HG03280 (cell line): Measurements from ENCODE around the gene JPT1.
"Not testable (repeated sequence)": the region's sequence is repeated elsewhere in the genome, so short reads cannot be mapped to it uniquely, and the experiment has no call there.

Source experiments
- ATAC-seq: cut with Tn5 transposase; IDR thresholded peaks from one replicate; pipeline ENCODE4 v1.9.1; 2021; ENCODE audit warnings: mild to moderate bottlenecking, moderate library complexity; ENCODE audit not compliant: unreplicated experiment

The JPT1 gene

GRCh38 chr17:75130632-75131277, 23.6 kb downstream of the JPT1 start:
- no peak for ATAC-seq

GRCh38 chr17:75130059-75130631, 24.2 kb downstream of the JPT1 start:
- no peak for ATAC-seq

GRCh38 chr17:75129576-75129975, 24.7 kb downstream of the JPT1 start:
- no peak for ATAC-seq

- no peak for ATAC-seq
These were observed 25.4 kb downstream of the JPT1 start for GRCh38 chr17:75128694-75129505.

GRCh38 chr17:75127936-75128335, 26.4 kb downstream of the JPT1 start:
- ATAC-seq, result not testable (repeated sequence)

GRCh38 chr17:75126954-75127353, 27.4 kb downstream of the JPT1 start:
- ATAC-seq, result no peak

- ATAC-seq, result no peak
These were observed 28.3 kb downstream of the JPT1 start for GRCh38 chr17:75125984-75126383.

GRCh38 chr17:75124819-75125162, 29.5 kb downstream of the JPT1 start:
- ATAC-seq, result no peak

GRCh38 chr17:75124041-75124818, 30.1 kb downstream of the JPT1 start:
- no peak for ATAC-seq

GRCh38 chr17:75118307-75118706, 36.0 kb downstream of the JPT1 start:
- no peak for ATAC-seq

- no peak for ATAC-seq
These were observed 37.6 kb downstream of the JPT1 start for GRCh38 chr17:75116737-75117136.

GRCh38 chr17:75115555-75115954, 38.8 kb downstream of the JPT1 start:
- no peak for ATAC-seq

GRCh38 chr17:75114552-75115314, 39.6 kb downstream of the JPT1 start:
- ATAC-seq, result no peak

- no peak for ATAC-seq
These were observed 40.3 kb downstream of the JPT1 start for GRCh38 chr17:75113798-75114551.

GRCh38 chr17:75111777-75112335, 42.5 kb downstream of the JPT1 start:
- ATAC-seq, result no peak

- no peak for ATAC-seq
These were observed 43.9 kb downstream of the JPT1 start for GRCh38 chr17:75110234-75110937.

GRCh38 chr17:75109407-75110233, 44.7 kb downstream of the JPT1 start, which contains the start of gene ARMC7:
ARMC7 (plus strand) TSS chr17:75109969; CDS start chr17:75110289, 320 bp downstream.
- ATAC-seq, result peak; percentile 63

- ATAC-seq, result no peak
These were observed 45.3 kb downstream of the JPT1 start for GRCh38 chr17:75109046-75109406.
